Measurements from ENCODE around the gene ABI3BP.

GRCh38 chr3:100927775-100928174 lies 65.4 kb downstream of the ABI3BP start:
- TF ChIP-seq CTCF (IDR thresholded peaks at IDR 0.05; ENCODE audit: low read length) (no peak), EZH2phosphoT487 (IDR thresholded peaks at IDR 0.05; ENCODE audit: low read length) (no peak)

Measured in MM.1S (cell line).